GM12865 (cell line): ENCODE measurements around the gene SH3BP5L.

Source experiments
- DNase-seq: peaks from one replicate; pipeline ENCODE4 v3.0.0; 2010; ENCODE audit warnings: low read depth
- H3K4me3 ChIP-seq: 2 replicates; pipeline ENCODE4 v1.5.1; 2011; ENCODE audit warnings: mild to moderate bottlenecking, low read depth, low read length, control low read depth
- CTCF ChIP-seq: IDR thresholded peaks from 2 replicates; pipeline ENCODE4 v1.5.1; 2011; ENCODE audit warnings: low read length, control low read depth, low read depth, inconsistent platforms; ENCODE audit not compliant: insufficient read depth; ENCODE audit errors: missing control alignments

The SH3BP5L gene

GRCh38 chr1:248862695-248862997 lies 36.9 kb upstream of the SH3BP5L start:
- no peak for TF ChIP-seq CTCF
- H3K4me3 ChIP-seq = peak overlapping the region; percentile 73
- no peak for DNase-seq

GRCh38 chr1:248861616-248862015 lies 35.9 kb upstream of the SH3BP5L start:
- no peak for DNase-seq
- TF ChIP-seq CTCF = no peak
- H3K4me3 ChIP-seq = no peak overlapping the region

- DNase-seq = no peak
- H3K4me3 ChIP-seq = no peak overlapping the region; the same call in 1 of the 2 replicates
- no peak for TF ChIP-seq CTCF
Observed at GRCh38 chr1:248860007-248860406, 34.3 kb upstream of the SH3BP5L start.

- DNase-seq = peak; percentile 99
- H3K4me3 ChIP-seq = peak within 1 kb of the TSS; percentile 94
- TF ChIP-seq CTCF = no peak
Observed at GRCh38 chr1:248858891-248859889, 33.5 kb upstream of the SH3BP5L start, which contains the start of gene ZNF692. Gene ZNF692 (minus strand): TSS chr1:248859085. CDS start chr1:248858309, 776 bp downstream.

- DNase-seq = peak; percentile 75
- TF ChIP-seq CTCF = peak; percentile 73
- peak overlapping the region; percentile 79 for H3K4me3 ChIP-seq
Observed at GRCh38 chr1:248858096-248858890, 32.6 kb upstream of the SH3BP5L start.

- no peak for DNase-seq
- TF ChIP-seq CTCF = no peak
Observed at GRCh38 chr1:248857749-248858095, 32.0 kb upstream of the SH3BP5L start.

More at GRCh38 chr1:248857749-248858095, 32.0 kb upstream of the SH3BP5L start:
- H3K4me3 ChIP-seq = peak overlapping the region; percentile 79
